MM.1S (cell line): ENCODE measurements around the gene SF3A2.

Experiments used
- DNase-seq: peaks from one replicate; pipeline ENCODE4 v3.0.0-alpha.2; 2015
- H2AFZ ChIP-seq: fragments of 300-600 bp; sonication (generic); 2 replicates; pipeline ENCODE4 v1.6.0; 2016; ENCODE audit warnings: antibody characterized with exemption, low read length
- H3F3A ChIP-seq: fragments of 300-600 bp; sonication (generic); 2 replicates; pipeline ENCODE4 v1.6.1; 2016; ENCODE audit warnings: mild to moderate bottlenecking, antibody characterized with exemption, low read length, moderate library complexity, mixed read lengths; ENCODE audit not compliant: insufficient read depth
- H3K27ac ChIP-seq: fragments of 300-600 bp; sonication (generic); 2 replicates; pipeline ENCODE4 v1.5.1; 2016; ENCODE audit warnings: mild to moderate bottlenecking, low read length
- H3K27me3 ChIP-seq: fragments of 300-600 bp; sonication (generic); replicated peaks from 2 replicates; pipeline ENCODE4 v1.6.0; 2016; ENCODE audit warnings: low read length; ENCODE audit not compliant: insufficient read depth
- H3K36me3 ChIP-seq: fragments of 300-600 bp; sonication (generic); replicated peaks from 2 replicates; pipeline ENCODE4 v1.6.1; 2016; ENCODE audit warnings: mild to moderate bottlenecking, low read length, mixed read lengths; ENCODE audit not compliant: insufficient read depth
- H3K4me1 ChIP-seq: fragments of 300-600 bp; sonication (generic); 2 replicates; pipeline ENCODE4 v1.6.1; 2016; ENCODE audit warnings: low read length, mixed read lengths
- H3K4me2 ChIP-seq: fragments of 300-600 bp; sonication (generic); 2 replicates; pipeline ENCODE4 v1.6.0; 2016; ENCODE audit warnings: low read depth, low read length
- H3K4me3 ChIP-seq: fragments of 300-600 bp; sonication (generic); 2 replicates; pipeline ENCODE4 v1.5.1; 2016; ENCODE audit warnings: low read length, mixed read lengths
- H3K79me2 ChIP-seq: fragments of 300-600 bp; sonication (generic); 2 replicates; pipeline ENCODE4 v1.6.1; 2016; ENCODE audit warnings: mixed run types, low read length, mixed read lengths
- H3K9ac ChIP-seq: fragments of 300-600 bp; sonication (generic); 2 replicates; pipeline ENCODE4 v1.6.1; 2016; ENCODE audit warnings: low read length, mixed read lengths
- H3K9me2 ChIP-seq: fragments of 300-600 bp; sonication (generic); replicated peaks from 2 replicates; pipeline ENCODE4 v1.6.1; 2016; ENCODE audit warnings: mild to moderate bottlenecking, low read length, mixed read lengths; ENCODE audit not compliant: insufficient read depth
- H3K9me3 ChIP-seq: fragments of 300-600 bp; sonication (generic); replicated peaks from 2 replicates; pipeline ENCODE4 v1.6.1; 2016; ENCODE audit warnings: mild to moderate bottlenecking, low read length, mixed read lengths; ENCODE audit not compliant: insufficient read depth
- H4K20me1 ChIP-seq: fragments of 300-600 bp; sonication (generic); 2 replicates; pipeline ENCODE4 v1.6.1; 2016; ENCODE audit warnings: mild to moderate bottlenecking, low read length, moderate library complexity, mixed read lengths; ENCODE audit not compliant: insufficient read depth
- EZH2 ChIP-seq: fragments of 300-600 bp; sonication (generic); optimal IDR thresholded peaks from 2 replicates; pipeline ENCODE3; 2017; ENCODE audit warnings: low read depth, mild to moderate bottlenecking, antibody characterized with exemption, low read length, mixed read lengths
- EZH2phosphoT487 ChIP-seq: fragments of 300-600 bp; sonication (generic); IDR thresholded peaks from 2 replicates; pipeline ENCODE4 v1.6.1; 2018; ENCODE audit warnings: antibody characterized with exemption, low read length
- TF ChIP-seq, protein P1 (sequence below): fragments of 300-600 bp; sonication (generic); IDR thresholded peaks from 2 replicates; pipeline ENCODE4 v1.5.1; 2016; ENCODE audit warnings: antibody characterized with exemption, low read length, mixed read lengths

Gene SF3A2

DNA sequence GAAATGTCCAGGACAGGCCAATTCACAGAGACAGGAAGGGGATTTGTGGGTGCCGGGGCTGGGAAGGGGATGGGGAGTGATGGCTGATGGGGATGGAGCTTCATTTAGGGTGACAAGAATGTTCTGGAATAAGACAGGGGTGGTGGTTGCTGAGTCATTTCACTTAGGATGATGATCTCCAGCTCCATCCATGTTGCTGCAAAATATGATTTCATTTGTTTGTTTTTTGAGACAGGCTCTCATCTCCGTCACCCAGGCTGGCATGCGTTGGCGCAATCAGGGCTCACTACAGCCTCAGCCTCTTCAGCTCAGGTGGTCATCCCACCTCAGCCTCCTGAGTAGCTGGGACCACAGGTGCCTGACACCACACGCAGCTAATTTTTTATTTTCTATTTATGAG lies 22.7 kb downstream of the SF3A2 start:
- H2AFZ ChIP-seq, result no peak overlapping the region
- peaks cover 33% of the 10 kb centered on the region for H3F3A ChIP-seq
- no peak overlapping the region for H3K4me3 ChIP-seq
- peaks cover 54% of the 10 kb centered on the region for H3K79me2 ChIP-seq
- peak overlapping the region; percentile 4; the same call in 1 of the 2 replicates for H3K4me2 ChIP-seq
- H3K36me3 ChIP-seq, result no peaks in the 10 kb centered on the region
- no peaks in the 10 kb centered on the region for H3K9me3 ChIP-seq
- H3K9ac ChIP-seq, result no peak overlapping the region; the same call in 1 of the 2 replicates
- peak; percentile 6 for DNase-seq
- H3K27ac ChIP-seq, result peak overlapping the region; percentile 90; the same call in 1 of the 2 replicates
- no peaks in the 10 kb centered on the region for H3K27me3 ChIP-seq
- no peaks in the 10 kb centered on the region for H3K9me2 ChIP-seq
- TF ChIP-seq, protein P1, sequence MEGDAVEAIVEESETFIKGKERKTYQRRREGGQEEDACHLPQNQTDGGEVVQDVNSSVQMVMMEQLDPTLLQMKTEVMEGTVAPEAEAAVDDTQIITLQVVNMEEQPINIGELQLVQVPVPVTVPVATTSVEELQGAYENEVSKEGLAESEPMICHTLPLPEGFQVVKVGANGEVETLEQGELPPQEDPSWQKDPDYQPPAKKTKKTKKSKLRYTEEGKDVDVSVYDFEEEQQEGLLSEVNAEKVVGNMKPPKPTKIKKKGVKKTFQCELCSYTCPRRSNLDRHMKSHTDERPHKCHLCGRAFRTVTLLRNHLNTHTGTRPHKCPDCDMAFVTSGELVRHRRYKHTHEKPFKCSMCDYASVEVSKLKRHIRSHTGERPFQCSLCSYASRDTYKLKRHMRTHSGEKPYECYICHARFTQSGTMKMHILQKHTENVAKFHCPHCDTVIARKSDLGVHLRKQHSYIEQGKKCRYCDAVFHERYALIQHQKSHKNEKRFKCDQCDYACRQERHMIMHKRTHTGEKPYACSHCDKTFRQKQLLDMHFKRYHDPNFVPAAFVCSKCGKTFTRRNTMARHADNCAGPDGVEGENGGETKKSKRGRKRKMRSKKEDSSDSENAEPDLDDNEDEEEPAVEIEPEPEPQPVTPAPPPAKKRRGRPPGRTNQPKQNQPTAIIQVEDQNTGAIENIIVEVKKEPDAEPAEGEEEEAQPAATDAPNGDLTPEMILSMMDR, result no peak
- TF ChIP-seq EZH2 (no peak), EZH2phosphoT487 (no peak)
- peaks cover 42% of the 10 kb centered on the region for H3K4me1 ChIP-seq
- H4K20me1 ChIP-seq, result no peaks in the 10 kb centered on the region

DNA sequence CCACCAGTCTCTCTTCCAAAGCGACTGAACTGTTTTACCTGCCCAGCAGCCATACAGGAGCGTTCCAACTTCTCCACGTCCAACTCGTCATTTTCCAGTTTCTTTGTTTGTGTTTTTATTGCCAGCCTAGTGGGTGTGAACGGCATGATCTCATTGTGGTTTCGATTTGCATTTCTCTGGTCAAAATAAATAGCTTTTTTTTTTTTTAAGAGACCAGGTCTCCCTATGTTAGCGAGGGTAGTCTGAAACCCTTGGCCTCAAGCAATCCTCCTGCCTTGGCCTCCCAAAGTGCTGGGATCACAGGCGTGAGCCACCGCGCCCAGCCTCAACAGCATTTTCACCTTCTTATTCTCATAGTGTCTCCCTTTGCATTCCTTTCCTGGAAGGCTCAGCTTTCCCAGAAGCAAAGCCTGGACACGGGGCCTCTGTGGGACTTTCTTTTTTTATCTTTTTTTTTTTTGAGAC lies 23.7 kb downstream of the SF3A2 start:
- DNase-seq, result peak; percentile 87
- peaks cover 35% of the 10 kb centered on the region for H3K4me1 ChIP-seq
- peak overlapping the region; percentile 23; the same call in 1 of the 2 replicates for H3K4me3 ChIP-seq
- peaks cover 31% of the 10 kb centered on the region for H3F3A ChIP-seq
- H3K36me3 ChIP-seq, result no peaks in the 10 kb centered on the region
- no peaks in the 10 kb centered on the region for H4K20me1 ChIP-seq
- H3K27ac ChIP-seq, result peak overlapping the region; percentile 90
- peak overlapping the region; percentile 44; the same call in 1 of the 2 replicates for H3K4me2 ChIP-seq
- no peaks in the 10 kb centered on the region for H3K9me3 ChIP-seq
- H3K9ac ChIP-seq, result peak overlapping the region; percentile 66
- no peaks in the 10 kb centered on the region for H3K9me2 ChIP-seq
- H2AFZ ChIP-seq, result no peak overlapping the region
- no peaks in the 10 kb centered on the region for H3K27me3 ChIP-seq
- TF ChIP-seq, protein P1, result no peak
- no peak for TF ChIP-seq EZH2
- TF ChIP-seq EZH2phosphoT487, result no peak
- H3K79me2 ChIP-seq, result peaks cover 44% of the 10 kb centered on the region

DNA sequence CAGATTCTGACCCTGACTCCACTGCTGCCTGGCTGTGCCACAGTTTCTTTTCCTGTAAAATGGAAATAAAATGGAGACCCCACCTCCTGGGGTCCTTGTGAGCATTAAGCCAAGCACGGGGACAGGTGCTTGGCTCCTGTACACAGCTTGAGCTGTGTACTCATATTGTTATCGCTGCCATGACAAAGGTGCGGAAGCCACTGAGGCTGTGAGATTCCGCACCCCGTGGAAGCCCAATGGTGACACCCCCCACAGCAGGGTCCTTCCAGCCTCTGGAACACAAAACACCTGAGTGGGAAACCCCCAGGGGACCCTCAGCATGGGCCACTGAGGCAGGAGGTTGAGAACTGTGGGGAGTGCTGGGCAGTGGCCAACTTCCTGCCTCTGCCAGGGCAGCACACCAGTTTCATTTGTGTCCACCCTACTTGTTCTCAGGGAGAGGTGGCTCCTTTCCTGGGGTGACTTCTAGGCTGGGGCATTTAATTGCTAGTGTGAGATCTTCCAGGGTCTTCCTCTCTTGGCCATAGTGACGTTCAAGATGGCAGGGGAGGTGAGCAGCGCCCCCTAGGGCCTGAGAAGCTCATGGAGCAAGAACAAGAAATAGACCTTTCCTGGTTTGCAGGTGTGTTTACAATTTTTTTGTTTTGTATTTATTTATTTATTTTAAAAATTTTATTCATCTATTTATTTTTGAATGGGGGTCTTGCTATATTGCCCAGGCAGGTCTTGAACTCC lies 25.0 kb downstream of the SF3A2 start:
- Histone ChIP-seq H3K27me3 (no peaks in the 10 kb centered on the region), H4K20me1 (no peaks in the 10 kb centered on the region), H3K9me2 (no peaks in the 10 kb centered on the region), H3F3A (peaks cover 26% of the 10 kb centered on the region), H3K4me1 (peaks cover 33% of the 10 kb centered on the region), H3K27ac (peak overlapping the region; percentile 4; the same call in 1 of the 2 replicates), H3K9ac (no peak overlapping the region), H2AFZ (no peak overlapping the region), H3K79me2 (peaks cover 35% of the 10 kb centered on the region), H3K9me3 (no peaks in the 10 kb centered on the region), H3K36me3 (no peaks in the 10 kb centered on the region), H3K4me3 (no peak overlapping the region), H3K4me2 (no peak overlapping the region)
- TF ChIP-seq, protein P1, result peak; percentile 76
- TF ChIP-seq EZH2, result no peak
- DNase-seq, result peak; percentile 49
